ENCODE data around the gene NCKAP5. TPM values are rescaled to one million over a fixed set of nuclear protein-coding genes. Genes with fewer than 3 reads are reported as not detected.

Gene NCKAP5
- total and polyA plus RNA-seq, 2 of the 13 experiments (the other 11 are each of a cell fraction or from before 2014, with no cell fraction given), result 0.01 TPM; not detected in 1

- no peak overlapping the region for H3K27ac ChIP-seq (ENCODE audit: extremely low read length, insufficient read depth, low read length)
- H3K4me1 ChIP-seq (ENCODE audit: insufficient read depth, low read length), result no peaks in the 10 kb centered on the region
- H3K9me3 ChIP-seq (ENCODE audit: low read length), result no peaks in the 10 kb centered on the region
- no TSS peak for BruUV-seq (replicated peaks)
- FAIRE-seq, result no peak
- intact Hi-C loops (cut with micrococcal nuclease; ENCODE audit: unreplicated experiment) (no loop called here), in situ Hi-C loops (cut with HindIII; ENCODE audit: extremely low pct_ligation_motif_present, low pct_unique_long_range_greater_than_20kb) (loop anchor here (25.0 kb wide), 1 partner anchor 497 kb away; no protein-coding TSS in a partner anchor)
- H3K4me2 ChIP-seq (ENCODE audit: low read depth, low read length), result no peak overlapping the region
- 19% methylated on average over 4 of the region's 4 CpGs for WGBS (ENCODE audit: low lambda C conversion rate)
- no peak overlapping the region for H3K4me3 ChIP-seq (replicated peaks in 1 of 3; ENCODE audit: insufficient read depth in 1 of 3, low read depth in 2 of 3, low read length in 3 of 3)
- H3K9ac ChIP-seq (ENCODE audit: insufficient read depth, low read depth, low read length), result no peak overlapping the region
- H2AFZ ChIP-seq (ENCODE audit: low read length), result no peak overlapping the region
- DNase-seq (ENCODE audit: low spot score), result no peak
- H3K36me3 ChIP-seq (replicated peaks in 1 of 2; ENCODE audit: control insufficient read depth in 1 of 2, insufficient read depth in 2 of 2, low read length in 2 of 2), result no peaks in the 10 kb centered on the region
- no peak for ATAC-seq
- H3K79me2 ChIP-seq (ENCODE audit: insufficient read depth, low read length), result no peaks in the 10 kb centered on the region
- peaks cover 6 to 31% of the 10 kb centered on the region in 2 experiments; a peak in 4 of 5 replicates for H3K27me3 ChIP-seq (ENCODE audit: control insufficient read depth in 1 of 2, insufficient read depth in 2 of 2, low read length in 2 of 2)
- POLR2A ChIA-PET, result no interaction called here
- H4K20me1 ChIP-seq (ENCODE audit: insufficient read depth, low read length), result no peaks in the 10 kb centered on the region
- CTCF ChIA-PET (ENCODE audit: low intra/inter-chr PET ratio, low total read pairs), result no interaction called here
- no peak for TF ChIP-seq TAF1 (CRISPR knock-in tag; IDR thresholded peaks at IDR 0.05)
- TF ChIP-seq ZBTB33 (CRISPR knock-in tag; IDR thresholded peaks at IDR 0.05), result no peak
- no peak for TF ChIP-seq KMT2A (CRISPR knock-in tag; IDR thresholded peaks at IDR 0.05)
- no peak for TF ChIP-seq XRCC5 (optimal IDR thresholded peaks at IDR 0.05; ENCODE audit: low read length)
- TF ChIP-seq ETV6 (CRISPR knock-in tag; conservative IDR thresholded peaks at IDR 0.05), result no peak
- TF ChIP-seq GABPA (IDR thresholded peaks at IDR 0.05; ENCODE audit: low read depth, low read length), result no peak
- TF ChIP-seq GABPA (CRISPR knock-in tag; IDR thresholded peaks at IDR 0.05; ENCODE audit: low read depth), result no peak
- TF ChIP-seq KLF13 (CRISPR knock-in tag; IDR thresholded peaks at IDR 0.05), result no peak
- no peak for TF ChIP-seq ZMYM3 (CRISPR knock-in tag; IDR thresholded peaks at IDR 0.05)
- no peak for TF ChIP-seq ZNF232 (CRISPR knock-in tag; IDR thresholded peaks at IDR 0.05; ENCODE audit: borderline replicate concordance)
- no peak for TF ChIP-seq ZSCAN22 (CRISPR knock-in tag; IDR thresholded peaks at IDR 0.05)
- TF ChIP-seq NR1H2 (CRISPR knock-in tag; IDR thresholded peaks at IDR 0.05; ENCODE audit: borderline replicate concordance, low read depth), result no peak
- TF ChIP-seq HINFP (CRISPR knock-in tag; IDR thresholded peaks at IDR 0.05; ENCODE audit: low read depth), result no peak
- TF ChIP-seq CEBPZ (IDR thresholded peaks at IDR 0.05; ENCODE audit: low read length), result no peak
- no peak for TF ChIP-seq ZSCAN29 (CRISPR knock-in tag; conservative IDR thresholded peaks at IDR 0.05)
Observed at GRCh38 chr2:132665401-132666140, 902.7 kb downstream of the NCKAP5 start.

All from HepG2 (cell line).